OCI-LY7 (cell line): ENCODE results near the gene SASH1. TPM values are rescaled to one million over a fixed set of nuclear protein-coding genes. Genes with fewer than 3 reads are reported as not detected.

ENCODE experiments used
- BruUV-seq: library from RNA; stranded (reverse); fragments of 400-500 nt; replicated peaks from 2 replicates; lab custom pipeline; 2021; lab: Mats Ljungman, UMichigan
- CTCF ChIA-PET: fragments of 300-600 bp; sonication (Branson Sonifier 250); formaldehyde crosslinking; loops from one replicate; lab custom pipeline; 2022; ENCODE audit warnings: antibody characterized with exemption; ENCODE audit not compliant: unreplicated experiment; lab: Charles Lee
- POLR2A ChIA-PET: fragments of 300-600 bp; sonication (Branson Sonifier 250); formaldehyde crosslinking; loops from one replicate; lab custom pipeline; 2022; ENCODE audit warnings: antibody characterized with exemption; lab: Charles Lee
- DNase-seq: peaks from one replicate; pipeline ENCODE4 v3.0.0-alpha.2; 2015; ENCODE audit warnings: low spot score
- H2AFZ ChIP-seq: fragments of 200-600 bp; sonication (generic), shearing (Covaris generic); 2 replicates; pipeline ENCODE4 v1.6.1; 2014; ENCODE audit warnings: mild to moderate bottlenecking, antibody characterized with exemption, low read length, moderate library complexity
- H3K27ac ChIP-seq: fragments of 200-600 bp; sonication (generic); 2 replicates; pipeline ENCODE4 v1.5.1; 2014; ENCODE audit warnings: mixed run types, low read depth, mild to moderate bottlenecking, moderate library complexity, low read length, inconsistent platforms; ENCODE audit not compliant: poor library complexity, severe bottlenecking
- H3K36me3 ChIP-seq: fragments of 200-600 bp; sonication (generic); 2 replicates; pipeline ENCODE4 v1.6.1; 2014; ENCODE audit warnings: mild to moderate bottlenecking, antibody characterized with exemption, low read length, moderate library complexity, mixed read lengths; ENCODE audit not compliant: insufficient read depth
- H3K4me1 ChIP-seq: fragments of 200-600 bp; sonication (generic); 2 replicates; pipeline ENCODE4 v1.5.1; 2014; ENCODE audit warnings: mild to moderate bottlenecking, low read length; ENCODE audit not compliant: insufficient read depth, poor library complexity, severe bottlenecking
- H3K4me2 ChIP-seq: fragments of 200-600 bp; sonication (generic); 2 replicates; pipeline ENCODE4 v1.6.1; 2014; ENCODE audit warnings: mild to moderate bottlenecking, low read length
- H3K4me3 ChIP-seq: fragments of 200-600 bp; sonication (generic); 2 replicates; pipeline ENCODE4 v1.5.1; 2014; ENCODE audit warnings: mild to moderate bottlenecking, low read depth, low read length; ENCODE audit not compliant: poor library complexity, severe bottlenecking
- H3K79me2 ChIP-seq: fragments of 200-600 bp; sonication (generic); 2 replicates; pipeline ENCODE4 v1.6.1; 2016; ENCODE audit warnings: low read depth, mild to moderate bottlenecking, low read length, moderate library complexity, mixed read lengths; ENCODE audit not compliant: insufficient read depth
- H3K9me2 ChIP-seq: fragments of 200-600 bp; sonication (generic); 2 replicates; pipeline ENCODE4 v1.6.1; 2016; ENCODE audit warnings: mild to moderate bottlenecking, low read length, mixed read lengths; ENCODE audit not compliant: insufficient read depth
- H3K9me3 ChIP-seq: fragments of 200-600 bp; sonication (generic); 2 replicates; pipeline ENCODE4 v1.6.1; 2014; ENCODE audit warnings: mild to moderate bottlenecking, mixed run types, low read length, mixed read lengths
- H4K20me1 ChIP-seq: fragments of 200-600 bp; sonication (generic); 2 replicates; pipeline ENCODE4 v1.6.1; 2014; ENCODE audit warnings: mild to moderate bottlenecking, antibody characterized with exemption, low read length, moderate library complexity, mixed read lengths; ENCODE audit not compliant: insufficient read depth
- CTCF ChIP-seq: fragments of 200-600 bp; sonication (generic); conservative IDR thresholded peaks from 2 replicates; pipeline ENCODE4 v1.5.1; 2014; ENCODE audit warnings: mild to moderate bottlenecking, antibody characterized with exemption, low read length, moderate library complexity, mixed read lengths
- EZH2phosphoT487 ChIP-seq: fragments of 200-600 bp; sonication (generic); IDR thresholded peaks from 2 replicates; pipeline ENCODE4 v1.6.1; 2018; ENCODE audit warnings: low read depth, borderline replicate concordance, mild to moderate bottlenecking, mixed run types, antibody characterized with exemption, low read length, moderate library complexity, mixed read lengths
- intact Hi-C: fragments of 100-400 bp; cut with micrococcal nuclease; formaldehyde crosslinking; loops from one replicate; pipeline ENCODE4 v1.10.0; 2022; ENCODE audit not compliant: unreplicated experiment
- total RNA-seq, 2 experiments: library from RNA; depleted of rRNA in 1 of 2; stranded (reverse); fragments of >200 nt in 1 of 2; shearing (Covaris generic) in 1 of 2; gene quantifications; 2 replicates each; pipeline ENCODE4 v1.2.3, GENCODE V29; 2014 to 2022

SASH1 gene
- total RNA-seq, 2 experiments from 2014 or later = not detected

GRCh38 chr6:148336901-148337300, 5.7 kb upstream of the SASH1 start:
- intact Hi-C loops = no loop called here
- no peaks in the 10 kb centered on the region for H3K4me1 ChIP-seq
- no TSS peak for BruUV-seq
- no peak overlapping the region for H3K4me2 ChIP-seq
- TF ChIP-seq CTCF = no peak
- CTCF ChIA-PET = no interaction called here
- POLR2A ChIA-PET = interaction anchor here (0.8 kb wide), 1 partner anchor 109 kb away, joined by 3 read pairs; no protein-coding TSS in a partner anchor
- H3K9me2 ChIP-seq = no peaks in the 10 kb centered on the region
- no peaks in the 10 kb centered on the region for H3K79me2 ChIP-seq
- no peaks in the 10 kb centered on the region for H3K36me3 ChIP-seq
- H3K4me3 ChIP-seq = no peak overlapping the region
- no peaks in the 10 kb centered on the region for H4K20me1 ChIP-seq
- no peaks in the 10 kb centered on the region for H3K9me3 ChIP-seq
- H2AFZ ChIP-seq = no peak overlapping the region
- H3K27ac ChIP-seq = no peak overlapping the region
- DNase-seq = no peak

- ChIA-PET POLR2A (no interaction called here), CTCF (no interaction called here)
- Histone ChIP-seq H3K9me3 (no peaks in the 10 kb centered on the region), H3K9me2 (no peaks in the 10 kb centered on the region), H3K79me2 (no peaks in the 10 kb centered on the region), H3K4me2 (no peak overlapping the region), H3K27ac (no peak overlapping the region), H3K4me1 (no peaks in the 10 kb centered on the region), H3K4me3 (no peak overlapping the region), H2AFZ (no peak overlapping the region), H3K36me3 (no peaks in the 10 kb centered on the region), H4K20me1 (no peaks in the 10 kb centered on the region)
- TF ChIP-seq CTCF = no peak
- no peak for TF ChIP-seq EZH2phosphoT487
- no TSS peak for BruUV-seq
- no peak for DNase-seq
- intact Hi-C loops = no loop called here
These were observed 2.9 kb upstream of the SASH1 start for GRCh38 chr6:148339766-148340165.

GRCh38 chr6:148340586-148341297, 1.9 kb upstream of the SASH1 start:
- intact Hi-C loops = no loop called here
- Histone ChIP-seq H3K9me2 (no peaks in the 10 kb centered on the region), H3K79me2 (no peaks in the 10 kb centered on the region), H4K20me1 (no peaks in the 10 kb centered on the region), H3K4me2 (no peak overlapping the region), H3K4me1 (no peaks in the 10 kb centered on the region), H3K4me3 (no peak overlapping the region), H3K36me3 (no peaks in the 10 kb centered on the region), H3K27ac (no peak overlapping the region), H3K9me3 (no peaks in the 10 kb centered on the region), H2AFZ (no peak overlapping the region)
- ChIA-PET CTCF (no interaction called here), POLR2A (no interaction called here)
- BruUV-seq = no TSS peak
- TF ChIP-seq CTCF = no peak
- TF ChIP-seq EZH2phosphoT487 = no peak
- DNase-seq = no peak
